Tibial nerve (tissue), 3 donors: ENCODE results near the gene PARP9.

Source experiments
- POLR2A ChIP-seq, 2 donors: fragments of 450-650 bp; IDR thresholded peaks; one replicate each; pipeline ENCODE4 v1.6.1; 2017; ENCODE audit warnings: antibody characterized with exemption in 2 of 2, mild to moderate bottlenecking in 2 of 2, moderate library complexity in 2 of 2
- TF ChIP-seq, protein P1 (sequence below), 5 experiments: fragments of 200-600 bp in 3 of 5; fragments of 450-650 bp in 2 of 5; sonication (generic) in 3 of 5; IDR thresholded peaks; one replicate each; pipeline ENCODE4 v1.5.1; 2016 to 2019; ENCODE audit warnings: antibody characterized with exemption in 5 of 5, mild to moderate bottlenecking in 3 of 5, moderate library complexity in 2 of 5

DNA sequence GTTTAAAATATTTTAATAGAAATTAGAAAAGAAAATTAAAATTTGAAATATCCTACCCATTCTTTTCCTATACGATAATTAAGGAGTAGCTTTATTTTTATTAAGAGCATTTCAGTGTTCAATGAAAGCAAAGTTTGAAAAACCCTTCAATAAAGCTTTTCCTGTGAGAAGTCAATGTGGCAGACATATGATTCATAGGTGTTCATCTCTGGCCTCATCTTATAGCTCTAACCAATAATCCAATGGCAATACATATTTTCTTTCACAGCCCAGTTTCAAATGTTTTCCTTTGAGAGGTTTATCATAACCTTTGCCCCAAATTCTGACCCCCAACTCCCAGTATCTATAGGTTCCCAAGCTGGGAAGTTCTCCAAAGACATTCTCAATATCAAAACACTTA, 57.6 kb downstream of the PARP9 start:
- TF ChIP-seq, protein P1, sequence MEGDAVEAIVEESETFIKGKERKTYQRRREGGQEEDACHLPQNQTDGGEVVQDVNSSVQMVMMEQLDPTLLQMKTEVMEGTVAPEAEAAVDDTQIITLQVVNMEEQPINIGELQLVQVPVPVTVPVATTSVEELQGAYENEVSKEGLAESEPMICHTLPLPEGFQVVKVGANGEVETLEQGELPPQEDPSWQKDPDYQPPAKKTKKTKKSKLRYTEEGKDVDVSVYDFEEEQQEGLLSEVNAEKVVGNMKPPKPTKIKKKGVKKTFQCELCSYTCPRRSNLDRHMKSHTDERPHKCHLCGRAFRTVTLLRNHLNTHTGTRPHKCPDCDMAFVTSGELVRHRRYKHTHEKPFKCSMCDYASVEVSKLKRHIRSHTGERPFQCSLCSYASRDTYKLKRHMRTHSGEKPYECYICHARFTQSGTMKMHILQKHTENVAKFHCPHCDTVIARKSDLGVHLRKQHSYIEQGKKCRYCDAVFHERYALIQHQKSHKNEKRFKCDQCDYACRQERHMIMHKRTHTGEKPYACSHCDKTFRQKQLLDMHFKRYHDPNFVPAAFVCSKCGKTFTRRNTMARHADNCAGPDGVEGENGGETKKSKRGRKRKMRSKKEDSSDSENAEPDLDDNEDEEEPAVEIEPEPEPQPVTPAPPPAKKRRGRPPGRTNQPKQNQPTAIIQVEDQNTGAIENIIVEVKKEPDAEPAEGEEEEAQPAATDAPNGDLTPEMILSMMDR (IDR thresholded peaks at IDR 0.05) = no peak
- no peak for TF ChIP-seq POLR2A (IDR thresholded peaks at IDR 0.05)
